Neuron (in vitro differentiated cells): ENCODE measurements around the gene TMEM267.
"Not testable (repeated sequence)": the region's sequence is repeated elsewhere in the genome, so short reads cannot be mapped to it uniquely, and the experiment has no call there.

ENCODE experiments used
- H2AFZ ChIP-seq: one replicate; pipeline ENCODE4 v1.6.1; 2013; ENCODE audit warnings: low read depth, mild to moderate bottlenecking, inconsistent platforms, low read length, moderate library complexity
- H3K27me3 ChIP-seq: one replicate; pipeline ENCODE4 v1.6.1; 2013; ENCODE audit warnings: low read length; ENCODE audit not compliant: insufficient read depth
- H3K36me3 ChIP-seq: one replicate; pipeline ENCODE4 v1.6.1; 2013; ENCODE audit warnings: low read length; ENCODE audit not compliant: insufficient read depth
- H3K4me1 ChIP-seq: one replicate; pipeline ENCODE4 v1.6.1; 2013; ENCODE audit warnings: low read length; ENCODE audit not compliant: insufficient read depth
- H3K4me3 ChIP-seq: 2 replicates; pipeline ENCODE4 v1.5.1; 2013; ENCODE audit warnings: mild to moderate bottlenecking, low read length, moderate library complexity
- H3K9me3 ChIP-seq: one replicate; pipeline ENCODE4 v1.6.1; 2013; ENCODE audit warnings: low read length

The TMEM267 gene

DNA sequence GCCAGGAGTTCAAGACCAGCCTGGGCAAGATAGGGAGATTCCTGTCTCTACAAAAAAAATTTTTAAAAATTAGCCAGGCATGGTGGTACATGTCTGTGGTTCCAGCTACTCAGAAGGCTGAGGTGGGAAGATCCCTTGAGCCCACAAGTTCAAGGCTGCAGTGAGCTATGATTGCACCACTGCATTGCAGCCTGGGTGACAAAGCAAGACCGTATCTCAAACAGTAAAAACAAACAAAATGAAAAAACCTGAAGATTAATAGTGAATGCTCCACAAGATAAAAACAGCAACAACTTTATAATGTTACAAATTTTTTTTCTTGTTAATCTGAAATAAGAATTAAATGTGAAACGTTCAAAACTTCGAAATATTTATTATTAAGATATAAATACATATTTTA lies 2.7 kb upstream of the TMEM267 start:
- Histone ChIP-seq H3K4me1 (peaks cover 14% of the 10 kb centered on the region), H2AFZ (no peak overlapping the region), H3K36me3 (peaks cover 31% of the 10 kb centered on the region), H3K27me3 (no peaks in the 10 kb centered on the region), H3K9me3 (no peaks in the 10 kb centered on the region), H3K4me3 (no peak overlapping the region)

DNA sequence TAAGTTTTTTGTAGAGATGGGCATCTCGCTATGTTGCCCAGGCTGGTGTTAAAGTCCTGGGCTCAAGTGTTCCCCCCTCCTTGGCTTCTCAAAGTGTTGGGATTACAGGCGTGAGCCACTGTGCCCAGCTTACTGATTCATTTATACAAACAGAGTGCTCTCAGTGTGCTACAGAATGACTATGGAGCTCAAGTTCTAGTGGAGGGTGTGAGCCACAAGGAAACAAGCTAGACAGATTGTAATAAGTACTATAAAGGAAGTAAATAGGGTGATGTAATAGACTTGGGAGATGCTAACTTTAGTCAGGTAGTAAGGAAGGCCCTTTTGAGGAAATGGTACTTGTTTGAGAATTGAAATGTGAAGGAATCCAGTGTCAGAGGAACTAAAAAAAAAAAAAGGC lies 1.7 kb upstream of the TMEM267 start:
- Histone ChIP-seq H2AFZ (no peak overlapping the region), H3K27me3 (no peaks in the 10 kb centered on the region), H3K9me3 (no peaks in the 10 kb centered on the region), H3K36me3 (peaks cover 28% of the 10 kb centered on the region), H3K4me3 (no peak overlapping the region), H3K4me1 (peaks cover 14% of the 10 kb centered on the region)

DNA sequence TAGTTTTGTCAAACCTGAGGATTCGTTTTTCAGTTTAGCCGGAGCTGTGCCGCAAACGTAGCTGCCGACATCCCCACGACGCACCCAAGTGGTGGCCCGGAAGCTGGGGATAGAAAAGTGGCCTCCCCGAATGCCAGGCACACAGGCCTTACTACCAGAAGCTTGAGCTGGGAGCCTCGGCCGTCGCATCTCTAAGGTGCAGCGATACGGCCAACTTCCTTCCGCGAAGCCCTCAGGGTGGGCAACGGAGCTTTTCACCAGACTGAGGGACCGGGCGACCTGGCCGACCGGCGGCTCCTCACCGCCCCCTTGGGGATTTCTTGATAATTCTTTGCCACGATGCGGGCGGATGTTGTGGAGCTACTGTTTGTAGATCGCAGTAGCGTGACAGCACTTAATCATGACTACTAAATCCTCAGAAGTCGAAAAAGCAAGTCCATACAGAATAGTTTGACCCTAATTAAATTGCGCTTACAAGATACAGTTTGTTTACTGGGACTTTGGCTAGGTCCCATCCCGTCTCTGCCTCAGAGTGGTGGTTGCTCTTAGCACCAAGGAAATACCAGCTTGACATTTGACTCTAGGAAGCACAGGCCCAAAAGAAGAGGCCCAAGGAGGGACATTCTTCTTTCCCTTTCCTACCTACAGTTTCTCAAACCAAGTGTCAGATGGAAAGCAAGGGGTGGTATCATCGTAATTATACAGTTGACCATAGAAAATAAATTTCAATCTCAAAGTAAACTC lies 613 bp upstream of the TMEM267 start:
- peak overlapping the region; percentile 68 for H3K4me3 ChIP-seq
- H3K9me3 ChIP-seq: no peaks in the 10 kb centered on the region
- H3K4me1 ChIP-seq: peaks cover 14% of the 10 kb centered on the region
- peaks cover 20% of the 10 kb centered on the region for H3K36me3 ChIP-seq
- peak overlapping the region; percentile 38 for H2AFZ ChIP-seq
- H3K27me3 ChIP-seq: no peaks in the 10 kb centered on the region

DNA sequence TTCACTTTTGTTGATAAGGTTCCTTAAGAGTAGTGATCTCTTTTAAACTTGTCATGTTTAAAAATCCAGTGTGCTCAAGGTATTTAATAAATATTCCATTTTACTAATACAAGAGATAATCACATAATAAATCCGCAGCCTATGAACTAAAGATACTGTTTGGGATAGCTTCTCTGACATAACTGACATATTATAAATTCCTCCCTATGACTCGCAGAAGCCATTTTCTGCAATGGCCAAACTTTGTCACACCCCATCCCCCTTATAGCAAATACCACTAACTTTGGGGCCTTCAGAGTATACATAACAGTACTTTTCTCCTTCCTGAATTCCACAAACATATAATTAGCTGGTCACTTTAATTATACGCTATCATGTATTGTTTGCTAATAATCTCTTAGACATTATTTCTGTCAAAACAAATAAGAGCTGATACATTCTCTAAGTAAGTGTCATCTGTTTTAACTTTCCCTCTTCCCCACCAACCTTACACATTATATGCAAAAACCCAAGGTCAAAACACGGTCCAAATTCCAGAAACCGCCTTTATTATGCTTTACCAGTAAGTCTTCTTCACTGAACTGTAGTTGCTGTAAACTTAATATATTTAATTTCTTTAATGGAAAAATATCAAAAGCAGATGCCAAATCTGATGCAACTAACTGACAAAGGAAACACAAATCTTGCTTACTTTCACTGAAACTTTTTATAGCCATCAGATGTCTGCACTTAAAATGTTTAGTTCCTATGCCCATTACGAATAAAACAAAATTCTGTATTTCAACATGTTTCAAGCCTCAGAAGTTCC lies 971 bp downstream of the TMEM267 start:
- Histone ChIP-seq H2AFZ (peak overlapping the region; percentile 38), H3K4me1 (peaks cover 14% of the 10 kb centered on the region), H3K4me3 (peak overlapping the region; percentile 68), H3K27me3 (no peaks in the 10 kb centered on the region), H3K36me3 (peaks cover 5% of the 10 kb centered on the region), H3K9me3 (no peaks in the 10 kb centered on the region)

DNA sequence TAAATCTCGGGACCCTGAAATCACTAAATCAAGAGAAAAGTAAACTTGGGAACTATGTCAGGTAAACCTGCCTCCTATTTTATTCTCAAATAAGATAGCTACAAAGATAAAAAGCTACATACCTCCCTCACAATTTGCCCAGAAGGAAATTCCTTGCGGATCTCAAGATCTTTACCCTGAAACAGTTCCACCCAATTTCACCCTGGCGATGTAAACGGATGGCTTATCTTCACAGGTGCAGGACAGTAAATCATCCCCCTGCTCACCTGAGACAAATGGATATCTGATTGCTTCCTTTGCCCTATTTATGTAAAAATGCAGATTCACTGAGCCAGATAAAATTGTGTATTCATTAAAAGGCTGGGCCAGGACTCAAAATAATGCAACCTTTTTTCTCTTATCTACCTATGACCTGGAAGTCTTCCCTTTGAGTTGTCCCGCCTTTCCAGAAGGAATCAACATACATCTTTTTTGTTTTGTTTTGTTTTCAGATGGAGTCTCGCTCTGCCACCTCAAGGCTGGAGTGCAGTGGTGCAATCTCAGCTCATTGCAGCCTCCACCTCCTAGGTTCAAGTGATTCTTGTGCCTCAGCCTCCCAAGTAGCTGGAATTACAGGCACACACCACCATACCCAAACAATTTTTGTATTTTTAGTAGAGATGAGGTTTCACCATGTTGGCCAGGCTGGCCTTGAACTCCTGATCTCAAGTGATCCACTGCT lies 13.8 kb downstream of the TMEM267 start:
- no peaks in the 10 kb centered on the region for H3K4me1 ChIP-seq
- peaks cover 3% of the 10 kb centered on the region for H3K36me3 ChIP-seq
- H3K27me3 ChIP-seq: no peaks in the 10 kb centered on the region
- peaks cover 4% of the 10 kb centered on the region for H3K9me3 ChIP-seq
- H2AFZ ChIP-seq: no peak overlapping the region
- H3K4me3 ChIP-seq: no peak overlapping the region

DNA sequence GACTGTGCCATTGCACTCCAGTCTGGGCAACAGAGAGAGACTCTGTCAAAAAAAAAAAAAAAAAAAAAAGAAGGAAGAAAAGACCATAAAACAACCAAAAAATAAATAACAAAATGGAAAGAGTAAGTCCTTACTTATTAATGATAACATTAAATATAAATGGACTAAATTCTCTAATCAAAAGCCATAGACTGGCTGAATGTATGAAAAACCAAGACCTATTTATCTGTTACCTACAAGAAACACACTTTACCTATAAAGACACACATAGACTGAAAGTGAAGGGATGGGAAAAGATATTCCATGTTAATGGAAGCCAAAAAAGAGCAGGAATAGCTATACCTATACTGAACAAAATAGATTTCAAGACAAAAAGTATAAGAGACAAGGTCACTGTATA lies 16.6 kb downstream of the TMEM267 start:
- H3K27me3 ChIP-seq: no peaks in the 10 kb centered on the region
- peaks cover 4% of the 10 kb centered on the region for H3K9me3 ChIP-seq
- no peaks in the 10 kb centered on the region for H3K4me1 ChIP-seq
- peaks cover 3% of the 10 kb centered on the region for H3K36me3 ChIP-seq
- H2AFZ ChIP-seq: no peak overlapping the region
- no peak overlapping the region for H3K4me3 ChIP-seq

DNA sequence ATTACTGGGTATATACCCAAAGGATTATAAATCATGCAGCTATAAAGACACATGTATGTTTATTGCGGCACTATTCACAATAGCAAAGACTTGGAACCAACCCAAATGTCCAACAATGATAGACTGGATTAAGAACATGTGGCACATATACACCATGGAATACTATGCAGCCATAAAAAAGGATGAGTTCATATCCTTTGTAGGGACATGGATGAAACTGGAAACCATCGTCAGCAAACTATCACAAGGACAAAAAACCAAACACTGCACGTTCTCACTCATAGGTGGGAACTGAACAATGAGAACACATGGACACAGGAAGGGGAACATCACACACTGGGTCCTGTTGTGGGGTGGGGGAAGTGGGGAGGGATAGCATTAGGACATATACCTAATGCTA lies 18.2 kb downstream of the TMEM267 start:
- H3K9me3 ChIP-seq: peaks cover 13% of the 10 kb centered on the region
- H3K4me1 ChIP-seq, H3K4me3 ChIP-seq, H3K36me3 ChIP-seq, H2AFZ ChIP-seq, H3K27me3 ChIP-seq: not testable (repeated sequence)

DNA sequence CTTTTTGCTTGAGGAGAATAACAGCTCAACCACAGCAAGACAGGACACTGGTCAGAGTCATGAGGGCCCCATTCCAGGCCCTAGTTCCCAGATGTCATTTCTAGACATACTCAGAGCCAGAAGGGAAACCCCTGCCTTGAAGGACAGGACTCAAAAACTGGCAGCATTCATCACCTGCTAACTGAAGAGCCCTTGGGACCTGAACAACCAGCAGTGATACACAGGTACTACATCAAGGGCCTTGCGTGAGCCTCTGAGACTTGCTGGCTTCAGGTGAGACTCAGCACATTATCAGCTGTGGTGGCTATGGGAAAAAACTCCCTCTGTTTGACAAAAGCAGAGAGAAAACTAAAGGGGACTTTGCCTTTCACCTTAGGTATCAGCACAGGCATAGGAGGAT lies 22.6 kb downstream of the TMEM267 start:
- peaks cover 20% of the 10 kb centered on the region for H3K9me3 ChIP-seq
- no peaks in the 10 kb centered on the region for H3K4me1 ChIP-seq
- H3K36me3 ChIP-seq: no peaks in the 10 kb centered on the region
- H2AFZ ChIP-seq: no peak overlapping the region
- no peaks in the 10 kb centered on the region for H3K27me3 ChIP-seq
- no peak overlapping the region for H3K4me3 ChIP-seq

DNA sequence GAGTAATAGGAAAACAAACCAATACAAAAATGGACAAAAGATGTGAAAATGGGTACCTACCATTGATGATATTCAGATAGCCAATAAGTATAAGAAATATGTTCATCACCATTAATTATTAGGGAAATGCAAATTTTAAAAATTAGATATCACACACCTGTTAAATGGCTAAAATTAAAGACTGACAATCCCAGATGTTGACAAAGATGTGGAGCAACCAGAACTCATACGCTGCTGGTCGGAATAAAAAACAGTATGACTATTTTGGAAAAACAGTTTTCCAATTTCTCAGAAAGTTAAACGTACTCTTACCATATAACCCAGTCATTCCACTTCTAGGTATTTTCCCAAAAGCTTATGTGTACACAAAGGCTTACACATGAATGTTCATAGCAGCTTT lies 27.1 kb downstream of the TMEM267 start:
- H3K9me3 ChIP-seq: peaks cover 17% of the 10 kb centered on the region
- no peaks in the 10 kb centered on the region for H3K36me3 ChIP-seq
- H3K27me3 ChIP-seq: no peaks in the 10 kb centered on the region
- H3K4me1 ChIP-seq: no peaks in the 10 kb centered on the region
- H3K4me3 ChIP-seq: no peak overlapping the region
- H2AFZ ChIP-seq: no peak overlapping the region

DNA sequence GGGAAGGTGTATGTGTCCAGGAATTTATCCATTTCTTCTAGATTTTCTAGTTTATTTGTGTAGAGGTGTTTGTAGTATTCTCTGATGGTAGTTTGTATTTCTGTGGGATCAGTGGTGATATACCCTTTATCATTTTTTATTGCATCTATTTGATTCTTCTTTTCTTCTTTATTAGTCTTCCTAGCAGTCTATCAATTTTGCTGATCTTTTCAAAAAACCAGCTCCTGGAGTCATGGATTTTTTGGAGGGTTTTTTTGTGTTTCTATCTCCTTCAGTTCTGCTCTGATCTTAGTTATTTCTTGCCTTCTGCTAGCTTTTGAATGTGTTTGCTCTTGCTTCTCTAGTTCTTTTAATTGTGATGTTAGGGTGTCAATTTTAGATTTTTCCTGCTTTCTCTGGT lies 42.1 kb downstream of the TMEM267 start:
- H3K36me3 ChIP-seq, H3K4me3 ChIP-seq, H2AFZ ChIP-seq, H3K27me3 ChIP-seq, H3K4me1 ChIP-seq, H3K9me3 ChIP-seq: not testable (repeated sequence)

DNA sequence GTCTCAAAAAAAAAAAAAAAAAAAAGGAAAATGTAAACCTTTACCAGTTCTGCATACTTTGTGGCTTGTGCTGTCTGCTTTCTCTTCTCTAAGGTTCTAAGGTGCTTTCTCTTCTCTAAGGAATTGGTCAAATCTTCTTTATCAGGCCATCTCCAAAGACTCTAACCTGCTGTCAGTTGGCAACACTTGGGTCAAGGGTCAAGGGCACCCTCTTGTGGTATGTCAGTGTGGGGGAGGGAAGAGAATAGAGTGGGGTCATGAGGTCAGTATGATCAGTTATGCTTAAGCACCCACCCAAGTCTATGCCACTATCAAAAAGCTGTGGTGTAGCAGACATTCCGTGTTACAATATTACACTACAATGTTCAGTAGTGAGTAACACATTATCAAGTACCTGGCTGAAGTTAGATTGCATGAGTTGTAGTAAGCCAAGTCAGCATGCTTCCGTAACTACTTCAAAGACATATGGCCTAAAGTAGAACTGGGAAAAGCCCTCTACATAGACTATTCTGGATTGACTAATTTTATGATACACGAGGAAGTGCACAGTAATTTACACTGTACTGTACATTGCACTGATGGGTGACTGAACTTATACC lies 46.5 kb downstream of the TMEM267 start:
- no peaks in the 10 kb centered on the region for H3K27me3 ChIP-seq
- H3K4me1 ChIP-seq: no peaks in the 10 kb centered on the region
- no peaks in the 10 kb centered on the region for H3K36me3 ChIP-seq
- H3K4me3 ChIP-seq: no peak overlapping the region
- no peak overlapping the region for H2AFZ ChIP-seq
- no peaks in the 10 kb centered on the region for H3K9me3 ChIP-seq

DNA sequence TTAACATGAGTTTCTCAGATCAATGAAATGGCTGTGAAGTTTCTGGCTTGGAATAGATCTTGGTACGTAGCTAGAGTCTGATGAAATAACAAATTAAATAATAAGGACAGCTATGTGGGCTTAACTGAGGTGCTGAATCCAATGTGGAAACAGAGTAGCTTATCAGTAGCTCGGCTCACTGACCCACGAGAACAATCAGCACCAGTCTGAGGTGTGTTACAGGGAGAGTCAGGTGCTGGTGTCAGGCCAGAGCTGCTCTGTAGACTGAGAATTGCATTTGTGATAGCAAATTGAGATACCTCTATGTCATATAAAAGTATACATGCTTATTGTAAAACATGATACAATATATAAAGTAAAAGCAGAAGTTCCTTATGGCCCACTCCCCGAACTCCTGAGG lies 50.3 kb downstream of the TMEM267 start:
- Histone ChIP-seq H3K4me3 (no peak overlapping the region), H3K4me1 (no peaks in the 10 kb centered on the region), H2AFZ (no peak overlapping the region), H3K9me3 (no peaks in the 10 kb centered on the region), H3K27me3 (no peaks in the 10 kb centered on the region), H3K36me3 (no peaks in the 10 kb centered on the region)
